ENCODE measurements around the gene SLC14A1.

GRCh38 chr18:45680066-45680690, 43.8 kb upstream of the SLC14A1 start:
- TF ChIP-seq, protein P1, sequence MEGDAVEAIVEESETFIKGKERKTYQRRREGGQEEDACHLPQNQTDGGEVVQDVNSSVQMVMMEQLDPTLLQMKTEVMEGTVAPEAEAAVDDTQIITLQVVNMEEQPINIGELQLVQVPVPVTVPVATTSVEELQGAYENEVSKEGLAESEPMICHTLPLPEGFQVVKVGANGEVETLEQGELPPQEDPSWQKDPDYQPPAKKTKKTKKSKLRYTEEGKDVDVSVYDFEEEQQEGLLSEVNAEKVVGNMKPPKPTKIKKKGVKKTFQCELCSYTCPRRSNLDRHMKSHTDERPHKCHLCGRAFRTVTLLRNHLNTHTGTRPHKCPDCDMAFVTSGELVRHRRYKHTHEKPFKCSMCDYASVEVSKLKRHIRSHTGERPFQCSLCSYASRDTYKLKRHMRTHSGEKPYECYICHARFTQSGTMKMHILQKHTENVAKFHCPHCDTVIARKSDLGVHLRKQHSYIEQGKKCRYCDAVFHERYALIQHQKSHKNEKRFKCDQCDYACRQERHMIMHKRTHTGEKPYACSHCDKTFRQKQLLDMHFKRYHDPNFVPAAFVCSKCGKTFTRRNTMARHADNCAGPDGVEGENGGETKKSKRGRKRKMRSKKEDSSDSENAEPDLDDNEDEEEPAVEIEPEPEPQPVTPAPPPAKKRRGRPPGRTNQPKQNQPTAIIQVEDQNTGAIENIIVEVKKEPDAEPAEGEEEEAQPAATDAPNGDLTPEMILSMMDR (IDR thresholded peaks at IDR 0.05; ENCODE audit: low read depth, low read length, poor library complexity, severe bottlenecking): no peak
- no peak for TF ChIP-seq EZH2phosphoT487 (IDR thresholded peaks at IDR 0.05; ENCODE audit: borderline replicate concordance, low read length)
